ENCODE results near the gene IL31. TPM values are rescaled to one million over a fixed set of nuclear protein-coding genes. Genes with fewer than 3 reads are reported as not detected.

The IL31 gene
- total RNA-seq, 1 donor from 2014 or later = not detected

GRCh38 chr12:122190842-122191668 lies 17.0 kb upstream of the IL31 start:
- H3K4me3 ChIP-seq = no peak overlapping the region
- TF ChIP-seq POLR2A (IDR thresholded peaks at IDR 0.05) = no peak
- TF ChIP-seq, protein P1, sequence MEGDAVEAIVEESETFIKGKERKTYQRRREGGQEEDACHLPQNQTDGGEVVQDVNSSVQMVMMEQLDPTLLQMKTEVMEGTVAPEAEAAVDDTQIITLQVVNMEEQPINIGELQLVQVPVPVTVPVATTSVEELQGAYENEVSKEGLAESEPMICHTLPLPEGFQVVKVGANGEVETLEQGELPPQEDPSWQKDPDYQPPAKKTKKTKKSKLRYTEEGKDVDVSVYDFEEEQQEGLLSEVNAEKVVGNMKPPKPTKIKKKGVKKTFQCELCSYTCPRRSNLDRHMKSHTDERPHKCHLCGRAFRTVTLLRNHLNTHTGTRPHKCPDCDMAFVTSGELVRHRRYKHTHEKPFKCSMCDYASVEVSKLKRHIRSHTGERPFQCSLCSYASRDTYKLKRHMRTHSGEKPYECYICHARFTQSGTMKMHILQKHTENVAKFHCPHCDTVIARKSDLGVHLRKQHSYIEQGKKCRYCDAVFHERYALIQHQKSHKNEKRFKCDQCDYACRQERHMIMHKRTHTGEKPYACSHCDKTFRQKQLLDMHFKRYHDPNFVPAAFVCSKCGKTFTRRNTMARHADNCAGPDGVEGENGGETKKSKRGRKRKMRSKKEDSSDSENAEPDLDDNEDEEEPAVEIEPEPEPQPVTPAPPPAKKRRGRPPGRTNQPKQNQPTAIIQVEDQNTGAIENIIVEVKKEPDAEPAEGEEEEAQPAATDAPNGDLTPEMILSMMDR (IDR thresholded peaks at IDR 0.05) = peak in 2 of 3 experiments; percentile 34
- no peak for TF ChIP-seq POLR2AphosphoS5 (IDR thresholded peaks at IDR 0.05; ENCODE audit: insufficient read depth in 1 of 2, low read depth in 1 of 2)
- no peaks in the 10 kb centered on the region for H3K27me3 ChIP-seq
- intact Hi-C loops (cut with DNase I) = no loop called here
- no peaks in the 10 kb centered on the region for H3K4me1 ChIP-seq
- H3K9me3 ChIP-seq = no peaks in the 10 kb centered on the region
- H3K36me3 ChIP-seq = no peaks in the 10 kb centered on the region
- DNase-seq (ENCODE audit: extremely low spot score in 2 of 2) = no peak
- no peak overlapping the region for H3K27ac ChIP-seq

- Histone ChIP-seq H3K9me3 (no peaks in the 10 kb centered on the region), H3K27ac (no peak overlapping the region), H3K36me3 (no peaks in the 10 kb centered on the region), H3K4me3 (no peak overlapping the region), H3K27me3 (no peaks in the 10 kb centered on the region), H3K4me1 (no peaks in the 10 kb centered on the region)
- intact Hi-C loops (cut with DNase I) = no loop called here
- TF ChIP-seq POLR2AphosphoS5 (IDR thresholded peaks at IDR 0.05; ENCODE audit: insufficient read depth in 1 of 2, low read depth in 1 of 2) (no peak), POLR2A (IDR thresholded peaks at IDR 0.05) (no peak)
- TF ChIP-seq, protein P1 (IDR thresholded peaks at IDR 0.05) = no peak
- no peak for DNase-seq (ENCODE audit: extremely low spot score in 2 of 2)
Observed at GRCh38 chr12:122189626-122190475, 15.8 kb upstream of the IL31 start.

DNA sequence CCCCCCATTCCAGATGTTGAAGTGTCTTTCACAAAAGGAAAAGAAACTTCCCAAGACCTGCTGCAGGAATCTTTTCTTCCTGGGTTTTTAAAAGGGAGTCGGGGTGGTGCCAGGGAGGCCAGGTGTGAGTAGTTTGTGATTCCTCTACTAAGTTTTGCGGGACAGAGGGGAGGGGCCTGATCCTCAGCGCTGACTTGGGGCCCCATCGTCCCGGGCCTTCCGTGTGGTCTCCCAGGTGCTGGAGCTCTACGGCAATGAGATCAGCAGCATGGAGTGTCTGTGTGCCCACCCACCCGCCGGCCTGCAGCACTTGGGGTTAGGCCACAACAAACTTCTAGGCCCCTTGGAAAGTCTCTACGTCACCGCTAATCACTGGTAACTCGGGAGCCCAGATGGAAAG lies 13.4 kb upstream of the IL31 start:
- DNase-seq (ENCODE audit: extremely low spot score in 2 of 2) = no peak
- H3K4me3 ChIP-seq = no peak overlapping the region
- intact Hi-C loops (cut with DNase I) = no loop called here

DNA sequence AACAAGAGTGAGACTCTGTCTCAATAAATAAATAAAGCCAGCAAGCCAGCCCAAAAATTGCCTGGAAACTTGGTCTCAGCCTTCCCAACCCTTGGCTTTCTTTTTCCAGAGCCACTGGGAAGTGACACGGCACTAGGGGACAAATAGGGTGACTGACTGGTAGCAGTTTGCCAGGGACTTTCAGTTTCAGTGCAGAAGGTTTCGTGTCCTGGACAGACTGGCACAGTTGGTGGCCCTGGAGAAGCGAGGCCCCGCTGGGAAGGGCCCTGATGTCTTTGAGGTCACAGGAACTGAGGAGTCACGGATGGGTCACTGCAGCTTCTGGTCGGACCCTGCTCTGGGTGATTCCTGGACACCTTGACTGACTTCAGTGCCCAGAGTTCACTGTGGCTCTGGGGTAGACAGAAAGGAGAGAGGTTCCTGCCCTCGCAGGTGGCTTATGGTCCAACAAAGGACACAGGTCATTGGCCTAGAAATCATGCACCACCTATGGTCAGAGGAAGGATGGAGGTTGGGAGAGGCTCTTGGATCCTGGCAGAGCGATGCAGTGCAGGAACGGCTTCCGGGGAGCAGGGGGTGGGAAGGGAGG lies 11.6 kb upstream of the IL31 start:
- Histone ChIP-seq H3K4me3 (no peak overlapping the region), H3K9me3 (no peaks in the 10 kb centered on the region), H3K27me3 (no peaks in the 10 kb centered on the region), H3K27ac (no peak overlapping the region), H3K36me3 (no peaks in the 10 kb centered on the region), H3K4me1 (peaks cover 9% of the 10 kb centered on the region)
- intact Hi-C loops (cut with DNase I) = no loop called here
- DNase-seq (ENCODE audit: extremely low spot score in 2 of 2) = no peak
- TF ChIP-seq POLR2AphosphoS5 (IDR thresholded peaks at IDR 0.05; ENCODE audit: insufficient read depth in 1 of 2, low read depth in 1 of 2) (no peak), POLR2A (IDR thresholded peaks at IDR 0.05) (no peak)
- TF ChIP-seq, protein P1 (IDR thresholded peaks at IDR 0.05) = no peak

More for the DNA sequence above, 13.4 kb upstream of the IL31 start:
- Histone ChIP-seq H3K36me3 (no peaks in the 10 kb centered on the region), H3K9me3 (no peaks in the 10 kb centered on the region), H3K4me1 (peaks cover 9% of the 10 kb centered on the region), H3K27me3 (no peaks in the 10 kb centered on the region), H3K27ac (no peak overlapping the region)
- TF ChIP-seq, protein P1 (IDR thresholded peaks at IDR 0.05) = no peak
- TF ChIP-seq POLR2AphosphoS5 (IDR thresholded peaks at IDR 0.05; ENCODE audit: insufficient read depth in 1 of 2, low read depth in 1 of 2) (no peak), POLR2A (IDR thresholded peaks at IDR 0.05) (no peak)
